Mesodermal cell (in vitro differentiated cells): ENCODE results near the gene DLX6. TPM values are rescaled to one million over a fixed set of nuclear protein-coding genes. Genes with fewer than 3 reads are reported as not detected.
A peak's percentile ranks its signal among the peaks of the same experiment; 100 is the strongest.

Experiments
- H3K27ac ChIP-seq: 2 replicates; pipeline ENCODE4 v1.7.0; 2013; ENCODE audit warnings: mild to moderate bottlenecking, low read depth, low read length, moderate library complexity; ENCODE audit not compliant: severe bottlenecking
- H3K36me3 ChIP-seq: 2 replicates; pipeline ENCODE4 v1.7.1; 2013; ENCODE audit warnings: mild to moderate bottlenecking, low read length, moderate library complexity; ENCODE audit not compliant: control insufficient read depth, insufficient read depth
- H3K4me1 ChIP-seq: one replicate; pipeline ENCODE4 v1.7.1; 2013; ENCODE audit warnings: mild to moderate bottlenecking, low read length; ENCODE audit not compliant: insufficient read depth, control insufficient read depth, poor library complexity, severe bottlenecking
- H3K4me3 ChIP-seq: 2 replicates; pipeline ENCODE4 v1.7.0; 2013; ENCODE audit warnings: low read length, control low read depth, mild to moderate bottlenecking; ENCODE audit not compliant: insufficient read depth, poor library complexity, severe bottlenecking; ENCODE audit errors: extremely low read depth
- H3K9me3 ChIP-seq: 2 replicates; pipeline ENCODE4 v1.7.1; 2013; ENCODE audit warnings: mild to moderate bottlenecking, low read length, moderate library complexity; ENCODE audit not compliant: control insufficient read depth
- WGBS, 2 experiments: methylation state at CpG; one replicate each; pipeline ENCODE4 v1.1.5; 2013; ENCODE audit warnings: missing lambda C conversion rate in 2 of 2; ENCODE audit not compliant: insufficient coverage in 2 of 2; 5-methylcytosine and 5-hydroxymethylcytosine counted together
- polyA plus RNA-seq, 2 experiments: library from polyadenylated mRNA; stranded (reverse); fragments of 50-300 nt; gene quantifications; one replicate each; pipeline ENCODE4 v1.2.3, GENCODE V29; 2013

The DLX6 gene
- 1.6 TPM for polyA plus RNA-seq (2013, experiment 1 of 2)
- polyA plus RNA-seq (2013, experiment 2 of 2): 1.0 TPM

GRCh38 chr7:97005183-97006054 is at the start of gene DLX6:
Gene DLX6 (plus strand): TSS chr7:97005553. CDS start chr7:97005978, 425 bp downstream.
- peak within 1 kb of the TSS; percentile 30 for H3K4me3 ChIP-seq
- H3K9me3 ChIP-seq: no peaks in the 10 kb centered on the region
- WGBS, 2 experiments: 0% methylated on average over 24 to 33 of the region's 44 CpGs
- no peaks in the 10 kb centered on the region for H3K4me1 ChIP-seq
- no peaks in the 10 kb centered on the region for H3K36me3 ChIP-seq
- no peak within 1 kb of the TSS for H3K27ac ChIP-seq

GRCh38 chr7:96959135-96959534 is 46.2 kb upstream of the DLX6 start:
- Histone ChIP-seq H3K27ac (no peak overlapping the region), H3K9me3 (no peaks in the 10 kb centered on the region)

GRCh38 chr7:96962221-96962885 is 43.0 kb upstream of the DLX6 start:
- no peaks in the 10 kb centered on the region for H3K9me3 ChIP-seq
- no peak overlapping the region for H3K4me3 ChIP-seq
- 69 to 83% methylated on average over 7 to 9 of the region's 9 CpGs for WGBS, 2 experiments
- H3K36me3 ChIP-seq: no peaks in the 10 kb centered on the region
- H3K27ac ChIP-seq: no peak overlapping the region
- H3K4me1 ChIP-seq: no peaks in the 10 kb centered on the region

More at GRCh38 chr7:96959135-96959534, 46.2 kb upstream of the DLX6 start:
- H3K4me3 ChIP-seq: no peak overlapping the region
- no peaks in the 10 kb centered on the region for H3K4me1 ChIP-seq
- H3K36me3 ChIP-seq: no peaks in the 10 kb centered on the region

GRCh38 chr7:96968981-96969380 is 36.4 kb upstream of the DLX6 start:
- H3K4me3 ChIP-seq: no peak overlapping the region
- 83% methylated on average over 1 of the region's 2 CpGs; no CpG with 5 or more reads in 1 of the 2 experiments for WGBS, 2 experiments
- no peaks in the 10 kb centered on the region for H3K4me1 ChIP-seq
- no peaks in the 10 kb centered on the region for H3K36me3 ChIP-seq
- no peaks in the 10 kb centered on the region for H3K9me3 ChIP-seq
- H3K27ac ChIP-seq: no peak overlapping the region

GRCh38 chr7:96970739-96971138 is 34.6 kb upstream of the DLX6 start:
- Histone ChIP-seq H3K27ac (no peak overlapping the region), H3K9me3 (no peaks in the 10 kb centered on the region), H3K36me3 (no peaks in the 10 kb centered on the region), H3K4me3 (no peak overlapping the region), H3K4me1 (no peaks in the 10 kb centered on the region)

GRCh38 chr7:96973986-96974385 is 31.4 kb upstream of the DLX6 start:
- no peaks in the 10 kb centered on the region for H3K4me1 ChIP-seq
- no peak overlapping the region for H3K4me3 ChIP-seq
- H3K36me3 ChIP-seq: no peaks in the 10 kb centered on the region
- 90 to 100% methylated on average over 1 to 2 of the region's 2 CpGs for WGBS, 2 experiments
- H3K27ac ChIP-seq: no peak overlapping the region
- H3K9me3 ChIP-seq: no peaks in the 10 kb centered on the region

- 33 to 67% methylated on average over 1 of the region's 2 CpGs for WGBS, 2 experiments
- Histone ChIP-seq H3K4me3 (no peak overlapping the region), H3K9me3 (no peaks in the 10 kb centered on the region), H3K27ac (no peak overlapping the region), H3K4me1 (no peaks in the 10 kb centered on the region), H3K36me3 (no peaks in the 10 kb centered on the region)
These were observed 29.2 kb upstream of the DLX6 start for GRCh38 chr7:96976106-96976505.

GRCh38 chr7:96977445-96977844 is 27.9 kb upstream of the DLX6 start:
- Histone ChIP-seq H3K4me3 (no peak overlapping the region), H3K4me1 (no peaks in the 10 kb centered on the region), H3K9me3 (no peaks in the 10 kb centered on the region), H3K36me3 (no peaks in the 10 kb centered on the region), H3K27ac (no peak overlapping the region)

- Histone ChIP-seq H3K36me3 (no peaks in the 10 kb centered on the region), H3K4me3 (no peak overlapping the region), H3K4me1 (no peaks in the 10 kb centered on the region), H3K27ac (no peak overlapping the region), H3K9me3 (no peaks in the 10 kb centered on the region)
- 100% methylated on average over 1 of the region's 2 CpGs for WGBS, 2 experiments
These were observed 25.6 kb upstream of the DLX6 start for GRCh38 chr7:96979551-96980276.

GRCh38 chr7:96982586-96982985 is 22.8 kb upstream of the DLX6 start:
- Histone ChIP-seq H3K36me3 (no peaks in the 10 kb centered on the region), H3K9me3 (no peaks in the 10 kb centered on the region), H3K4me3 (no peak overlapping the region), H3K27ac (no peak overlapping the region), H3K4me1 (no peaks in the 10 kb centered on the region)
- 100% methylated on average over 1 of the region's 1 CpG for WGBS, 2 experiments
